ENCODE results near the gene MMP24.
"Not testable (repeated sequence)": the region's sequence is repeated elsewhere in the genome, so short reads cannot be mapped to it uniquely, and the experiment has no call there.

The MMP24 gene

DNA sequence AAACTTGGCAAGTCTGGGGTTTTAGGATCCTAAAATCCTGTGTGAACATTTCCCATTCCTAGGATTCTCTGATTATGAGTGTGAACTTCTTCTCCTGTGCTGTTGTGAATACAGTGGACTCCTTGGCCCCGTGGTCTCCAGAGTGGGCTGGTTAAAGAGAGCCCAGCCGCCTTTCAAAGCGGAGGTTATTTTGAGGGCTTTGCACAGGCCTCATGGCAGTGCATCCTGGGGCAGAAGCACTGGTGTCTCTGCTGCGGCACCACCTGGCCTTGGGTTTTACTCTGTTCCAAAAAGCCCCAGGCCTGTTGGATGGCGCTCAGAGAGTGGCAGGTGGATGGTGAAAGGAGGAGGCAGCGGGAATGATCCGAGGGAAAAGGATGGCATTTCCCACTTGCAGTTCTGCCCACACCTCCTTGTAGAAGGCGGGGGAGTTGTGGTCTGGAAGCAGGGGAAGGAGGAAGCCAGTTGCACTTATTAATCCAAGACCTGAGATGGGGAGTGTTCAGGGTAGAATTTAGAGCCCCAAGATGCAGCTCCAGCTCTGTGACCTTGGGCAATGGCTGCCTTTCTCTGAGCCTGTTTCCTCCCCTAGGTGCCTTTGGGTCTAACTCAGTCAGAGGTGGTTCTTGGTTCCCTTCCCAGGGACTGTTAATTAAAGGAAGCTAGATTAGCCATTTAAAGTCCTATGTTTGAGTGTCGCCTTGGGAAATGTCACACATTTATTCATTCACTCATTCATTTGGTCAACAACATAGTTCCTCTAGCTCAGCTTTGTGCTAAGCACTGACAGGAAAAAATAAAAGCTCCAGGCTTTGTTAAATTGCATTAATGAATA is 22.4 kb downstream of the MMP24 start:
- no peak overlapping the region for H3K4me3 ChIP-seq (ENCODE audit: control insufficient read depth, low read depth, low read length)
- no peak for DNase-seq (ENCODE audit: low read depth)
- TF ChIP-seq, protein P1, sequence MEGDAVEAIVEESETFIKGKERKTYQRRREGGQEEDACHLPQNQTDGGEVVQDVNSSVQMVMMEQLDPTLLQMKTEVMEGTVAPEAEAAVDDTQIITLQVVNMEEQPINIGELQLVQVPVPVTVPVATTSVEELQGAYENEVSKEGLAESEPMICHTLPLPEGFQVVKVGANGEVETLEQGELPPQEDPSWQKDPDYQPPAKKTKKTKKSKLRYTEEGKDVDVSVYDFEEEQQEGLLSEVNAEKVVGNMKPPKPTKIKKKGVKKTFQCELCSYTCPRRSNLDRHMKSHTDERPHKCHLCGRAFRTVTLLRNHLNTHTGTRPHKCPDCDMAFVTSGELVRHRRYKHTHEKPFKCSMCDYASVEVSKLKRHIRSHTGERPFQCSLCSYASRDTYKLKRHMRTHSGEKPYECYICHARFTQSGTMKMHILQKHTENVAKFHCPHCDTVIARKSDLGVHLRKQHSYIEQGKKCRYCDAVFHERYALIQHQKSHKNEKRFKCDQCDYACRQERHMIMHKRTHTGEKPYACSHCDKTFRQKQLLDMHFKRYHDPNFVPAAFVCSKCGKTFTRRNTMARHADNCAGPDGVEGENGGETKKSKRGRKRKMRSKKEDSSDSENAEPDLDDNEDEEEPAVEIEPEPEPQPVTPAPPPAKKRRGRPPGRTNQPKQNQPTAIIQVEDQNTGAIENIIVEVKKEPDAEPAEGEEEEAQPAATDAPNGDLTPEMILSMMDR (conservative IDR thresholded peaks at IDR 0.05; ENCODE audit: control insufficient read depth, insufficient read depth, low read depth, low read length), result no peak

DNA sequence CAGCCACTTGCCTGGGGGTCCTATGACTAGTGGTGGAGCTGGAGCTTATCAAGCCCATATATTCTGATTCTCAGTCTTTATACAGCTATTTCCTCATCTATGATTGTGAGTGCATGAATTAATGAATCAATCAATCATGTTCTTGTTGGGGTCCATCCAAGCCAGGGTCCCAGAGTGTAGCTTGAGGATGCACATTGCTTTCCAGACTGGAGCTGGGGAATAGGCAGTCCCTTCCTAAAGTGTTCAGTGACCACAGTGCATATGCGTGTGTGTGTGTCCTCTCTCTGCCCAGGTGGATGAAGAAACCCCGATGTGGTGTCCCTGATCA is 25.1 kb downstream of the MMP24 start:
- TF ChIP-seq, protein P1 (conservative IDR thresholded peaks at IDR 0.05; ENCODE audit: control insufficient read depth, insufficient read depth, low read depth, low read length), result no peak
- H3K4me3 ChIP-seq (ENCODE audit: control insufficient read depth, low read depth, low read length), result no peak overlapping the region
- DNase-seq (ENCODE audit: low read depth), result no peak

DNA sequence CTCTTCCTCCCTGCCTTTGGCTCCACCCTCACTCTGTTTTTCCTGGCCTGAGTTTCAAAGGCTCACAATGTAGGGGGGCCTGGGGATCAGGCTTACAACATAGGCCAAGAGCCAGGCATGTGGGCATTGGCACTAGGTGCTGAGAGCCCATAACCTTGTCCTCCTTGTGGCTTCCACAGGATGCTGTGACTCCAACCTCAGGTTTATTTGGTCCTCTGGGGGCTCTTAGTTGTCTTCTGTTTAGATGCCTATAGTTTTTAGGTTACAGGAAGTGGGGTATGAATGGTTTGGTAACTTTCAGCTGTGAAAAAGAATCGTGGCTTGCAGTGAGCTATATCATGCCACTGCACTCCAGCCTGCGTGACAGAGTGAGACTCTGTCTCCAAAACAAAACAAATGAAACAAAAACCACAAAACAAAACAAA is 25.6 kb downstream of the MMP24 start:
- no peak overlapping the region for H3K4me3 ChIP-seq (ENCODE audit: control insufficient read depth, low read depth, low read length)
- DNase-seq (ENCODE audit: low read depth), result no peak
- TF ChIP-seq, protein P1 (conservative IDR thresholded peaks at IDR 0.05; ENCODE audit: control insufficient read depth, insufficient read depth, low read depth, low read length), result no peak

DNA sequence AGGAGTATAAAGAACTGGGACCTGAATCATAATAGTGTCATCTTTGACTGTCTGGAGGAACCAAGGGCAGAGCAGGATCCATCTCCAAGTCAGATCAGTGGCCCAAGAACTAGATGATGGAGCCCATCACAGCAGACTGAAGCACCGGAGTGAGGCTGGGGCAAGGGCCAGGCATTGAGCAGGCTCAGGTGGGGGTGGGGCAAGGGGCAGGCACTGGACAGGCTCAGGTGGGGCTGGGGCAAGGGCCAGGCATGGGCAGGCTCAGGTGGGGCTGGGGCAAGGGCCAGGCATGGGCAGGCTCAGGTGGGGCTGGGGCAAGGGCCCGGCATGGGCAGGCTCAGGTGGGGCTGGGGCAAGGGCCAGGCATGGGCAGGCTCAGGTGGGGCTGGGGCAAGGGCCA is 26.1 kb downstream of the MMP24 start:
- DNase-seq (ENCODE audit: low read depth); H3K4me3 ChIP-seq (ENCODE audit: control insufficient read depth, low read depth, low read length): not testable (repeated sequence)

DNA sequence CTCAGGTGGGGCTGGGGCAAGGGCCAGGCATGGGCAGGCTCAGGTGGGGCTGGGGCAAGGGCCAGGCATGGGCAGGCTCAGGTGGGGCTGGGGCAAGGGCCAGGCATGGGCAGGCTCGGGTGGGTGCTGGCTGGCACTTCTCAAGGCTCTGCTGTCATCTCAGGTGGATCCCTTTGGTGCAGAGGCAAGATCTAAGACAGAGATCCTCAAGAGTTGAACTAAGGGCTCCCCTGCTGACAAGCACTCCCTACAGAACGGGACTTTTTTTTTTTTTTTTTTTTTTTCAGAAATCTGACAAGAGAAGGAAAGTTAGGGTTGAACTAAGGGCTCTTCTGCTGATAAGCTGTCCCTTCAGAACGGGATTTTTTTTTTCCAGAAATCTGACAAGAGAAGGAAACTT is 26.5 kb downstream of the MMP24 start:
- TF ChIP-seq, protein P1 (conservative IDR thresholded peaks at IDR 0.05; ENCODE audit: control insufficient read depth, insufficient read depth, low read depth, low read length), result no peak

DNA sequence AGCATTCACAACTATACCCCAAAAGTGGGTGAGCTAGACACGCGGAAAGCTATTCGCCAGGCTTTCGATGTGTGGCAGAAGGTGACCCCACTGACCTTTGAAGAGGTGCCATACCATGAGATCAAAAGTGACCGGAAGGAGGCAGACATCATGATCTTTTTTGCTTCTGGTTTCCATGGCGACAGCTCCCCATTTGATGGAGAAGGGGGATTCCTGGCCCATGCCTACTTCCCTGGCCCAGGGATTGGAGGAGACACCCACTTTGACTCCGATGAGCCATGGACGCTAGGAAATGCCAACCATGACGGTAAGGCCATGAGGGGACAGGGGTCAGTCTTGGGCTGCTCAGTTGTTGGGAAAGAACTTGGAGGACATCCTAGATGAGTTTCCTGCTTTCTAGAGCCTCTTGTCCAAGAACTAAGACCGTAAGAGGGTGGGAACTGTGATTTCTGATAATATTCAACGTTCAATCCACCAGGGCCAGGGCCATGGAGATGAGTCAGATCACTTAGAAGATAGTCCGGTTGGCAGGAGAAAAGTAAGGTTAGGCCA is 28.0 kb downstream of the MMP24 start:
- TF ChIP-seq, protein P1 (conservative IDR thresholded peaks at IDR 0.05; ENCODE audit: control insufficient read depth, insufficient read depth, low read depth, low read length), result no peak
- no peak overlapping the region for H3K4me3 ChIP-seq (ENCODE audit: control insufficient read depth, low read depth, low read length)
- no peak for DNase-seq (ENCODE audit: low read depth)

More for the DNA sequence above, 26.5 kb downstream of the MMP24 start:
- H3K4me3 ChIP-seq (ENCODE audit: control insufficient read depth, low read depth, low read length), result no peak overlapping the region
- no peak for DNase-seq (ENCODE audit: low read depth)

DNA sequence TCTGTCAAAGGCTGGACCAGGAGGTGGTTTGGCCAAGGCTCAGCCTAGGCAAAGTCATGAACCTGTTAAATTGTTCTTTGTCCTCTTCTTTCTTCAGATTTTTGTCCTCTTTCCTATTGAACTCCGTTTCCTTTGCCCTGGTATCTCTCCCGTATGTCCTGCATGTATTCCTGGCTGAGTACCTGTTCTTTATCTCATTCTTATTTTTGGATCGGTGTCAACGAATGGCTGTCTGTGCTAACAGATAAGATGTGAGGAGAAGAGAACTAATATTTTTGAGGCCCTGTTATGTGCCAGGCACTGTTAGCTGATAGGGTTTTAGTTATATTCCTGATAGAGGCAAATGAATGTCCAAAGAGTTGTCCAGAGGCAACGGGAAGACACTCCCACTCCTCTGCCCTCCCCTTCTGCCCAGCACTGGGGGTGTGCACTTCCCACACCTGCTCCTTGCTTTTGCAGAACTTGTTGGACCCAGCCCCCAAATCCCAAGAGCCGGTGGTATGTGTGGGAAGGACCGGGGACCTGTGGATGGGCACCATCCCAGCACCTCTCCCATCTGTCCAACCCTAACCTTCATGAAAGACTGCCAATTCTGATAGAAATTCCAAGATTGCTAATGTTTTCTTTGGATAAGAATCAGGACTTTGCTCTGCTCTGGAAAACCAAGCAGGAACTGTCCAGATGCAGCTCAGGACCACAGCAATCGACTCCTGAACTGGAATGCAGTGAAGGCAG is 30.9 kb downstream of the MMP24 start:
- TF ChIP-seq, protein P1 (conservative IDR thresholded peaks at IDR 0.05; ENCODE audit: control insufficient read depth, insufficient read depth, low read depth, low read length), result no peak
- DNase-seq (ENCODE audit: low read depth), result peak; percentile 34
- no peak overlapping the region for H3K4me3 ChIP-seq (ENCODE audit: control insufficient read depth, low read depth, low read length)
